ENCODE results near the gene SEC14L1.
"Not testable (repeated sequence)": the region's sequence is repeated elsewhere in the genome, so short reads cannot be mapped to it uniquely, and the experiment has no call there.

The SEC14L1 gene

DNA sequence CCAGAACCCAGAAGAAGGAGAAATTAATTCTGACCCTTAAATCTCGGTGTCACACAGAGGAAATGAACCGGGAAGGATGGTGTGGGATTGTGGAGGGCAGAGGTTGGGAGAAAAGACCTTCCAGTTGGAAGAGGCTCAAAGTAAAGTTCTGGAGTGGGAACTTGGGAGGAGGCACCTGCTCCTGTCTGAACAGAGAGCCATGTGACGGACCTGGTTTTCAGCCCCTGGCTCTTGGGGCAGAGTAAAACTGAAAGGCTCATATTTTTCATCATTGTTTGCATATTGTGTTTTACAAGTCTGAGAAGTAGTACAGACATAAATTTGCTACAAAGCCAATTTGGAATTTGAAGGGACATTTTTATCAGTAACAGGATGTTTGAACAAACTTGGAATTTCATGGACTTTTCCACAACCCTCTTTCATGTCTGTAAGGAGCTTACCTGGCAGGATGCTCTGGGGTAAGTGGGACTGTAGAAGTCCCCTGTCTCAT is 24.4 kb upstream of the SEC14L1 start:
- DNase-seq (ENCODE audit: low read depth), result no peak

DNA sequence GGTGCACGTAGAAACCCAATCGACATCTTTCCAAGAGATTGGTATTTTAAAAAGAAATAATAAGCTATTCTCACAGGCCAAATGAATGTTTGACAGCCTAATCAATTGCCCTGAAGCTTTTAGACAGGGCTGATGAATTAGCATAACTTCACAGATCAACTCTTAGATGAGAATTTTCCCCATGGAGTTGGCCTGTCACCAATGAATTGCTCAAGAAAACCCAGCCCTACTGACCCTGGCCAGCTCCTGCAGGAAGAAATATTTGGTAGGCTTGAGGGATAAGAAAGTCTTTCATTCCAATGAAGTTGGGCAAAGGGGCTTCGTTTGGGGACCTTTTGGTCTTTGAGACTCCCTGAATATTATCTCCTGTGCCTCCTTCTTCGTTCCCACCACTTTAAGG is 23.4 kb upstream of the SEC14L1 start:
- no peak for DNase-seq (ENCODE audit: low read depth)

DNA sequence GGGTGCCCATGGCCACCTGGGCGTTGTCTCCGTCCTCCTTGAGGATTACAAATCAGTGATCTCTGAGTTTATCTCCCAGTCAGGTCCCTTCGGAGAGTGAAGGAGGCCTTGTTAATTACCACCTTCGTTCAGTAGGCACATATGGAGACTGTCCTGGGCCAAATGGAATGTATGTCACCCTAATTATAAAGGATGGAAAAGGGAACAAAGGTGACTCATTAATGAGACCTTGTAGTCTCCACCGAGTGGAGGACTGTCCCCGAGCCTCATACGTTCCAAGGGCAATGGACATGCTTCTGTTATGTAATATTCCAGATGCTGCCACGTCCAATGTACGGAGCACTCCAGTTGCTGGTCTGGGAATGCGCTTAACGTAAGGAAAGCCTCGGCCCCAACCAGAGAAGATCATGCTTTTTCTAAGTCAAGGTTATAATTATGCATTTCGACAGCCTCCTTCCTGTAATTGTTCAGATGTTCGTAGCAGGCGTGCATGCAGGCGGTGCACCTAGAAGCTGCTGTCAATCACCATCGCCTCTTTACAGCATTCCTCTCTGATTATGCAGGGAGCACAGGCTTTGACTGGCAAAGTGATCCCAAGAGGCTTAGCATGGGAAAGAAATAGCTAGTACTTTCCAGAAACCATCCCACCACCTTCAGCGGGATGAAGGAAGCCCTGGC is 22.4 kb upstream of the SEC14L1 start:
- no peak for DNase-seq (ENCODE audit: low read depth)

DNA sequence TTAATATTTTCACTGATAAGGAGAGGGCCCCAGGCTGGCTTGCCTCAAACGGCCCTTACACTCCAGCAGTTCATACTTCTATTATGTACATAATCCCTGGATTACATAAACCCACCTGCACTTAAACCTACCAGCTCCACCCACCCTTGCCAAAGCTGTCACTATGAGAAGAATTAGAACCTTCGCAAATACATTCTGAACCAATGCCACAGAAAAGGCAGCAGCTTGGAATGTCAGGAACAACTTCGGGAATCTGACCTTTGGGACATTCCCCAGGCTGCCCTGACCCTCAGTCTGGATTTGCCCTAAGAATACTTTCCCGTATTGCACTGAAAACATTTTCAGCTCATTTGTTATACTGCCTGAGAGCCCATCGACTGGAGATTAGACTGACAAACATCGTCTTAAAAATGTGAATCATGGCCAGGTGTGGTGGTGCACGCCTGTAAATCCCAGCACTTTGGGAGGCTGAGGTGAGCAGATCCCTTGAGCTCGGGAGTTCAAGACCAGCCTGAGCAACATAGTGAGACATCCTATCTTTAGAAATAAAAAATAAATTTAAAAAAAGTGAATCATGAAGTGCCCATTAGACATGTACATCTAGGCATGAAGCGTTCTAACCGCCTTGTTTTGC is 21.0 kb upstream of the SEC14L1 start:
- DNase-seq (ENCODE audit: low read depth), result no peak

DNA sequence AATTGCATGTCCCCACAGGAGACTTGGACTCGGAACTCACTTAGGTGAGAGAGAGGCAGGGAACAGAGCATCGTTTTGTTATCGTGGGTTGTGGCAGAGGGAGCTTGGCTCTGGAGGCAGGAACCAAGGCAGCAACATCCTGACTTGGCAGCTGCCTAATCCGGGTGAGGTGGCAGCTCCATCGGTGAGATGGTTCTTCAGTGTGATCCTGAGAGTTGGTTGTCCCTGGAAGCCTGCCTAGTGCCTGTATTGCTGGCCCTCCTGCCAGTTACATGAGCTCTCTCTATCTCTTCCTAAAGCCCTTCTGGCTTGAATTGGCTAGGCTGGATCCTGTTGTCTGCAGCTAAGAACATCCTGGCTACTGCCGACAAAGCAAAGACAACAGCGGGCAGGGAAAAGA is 19.9 kb upstream of the SEC14L1 start:
- no peak for DNase-seq (ENCODE audit: low read depth)

DNA sequence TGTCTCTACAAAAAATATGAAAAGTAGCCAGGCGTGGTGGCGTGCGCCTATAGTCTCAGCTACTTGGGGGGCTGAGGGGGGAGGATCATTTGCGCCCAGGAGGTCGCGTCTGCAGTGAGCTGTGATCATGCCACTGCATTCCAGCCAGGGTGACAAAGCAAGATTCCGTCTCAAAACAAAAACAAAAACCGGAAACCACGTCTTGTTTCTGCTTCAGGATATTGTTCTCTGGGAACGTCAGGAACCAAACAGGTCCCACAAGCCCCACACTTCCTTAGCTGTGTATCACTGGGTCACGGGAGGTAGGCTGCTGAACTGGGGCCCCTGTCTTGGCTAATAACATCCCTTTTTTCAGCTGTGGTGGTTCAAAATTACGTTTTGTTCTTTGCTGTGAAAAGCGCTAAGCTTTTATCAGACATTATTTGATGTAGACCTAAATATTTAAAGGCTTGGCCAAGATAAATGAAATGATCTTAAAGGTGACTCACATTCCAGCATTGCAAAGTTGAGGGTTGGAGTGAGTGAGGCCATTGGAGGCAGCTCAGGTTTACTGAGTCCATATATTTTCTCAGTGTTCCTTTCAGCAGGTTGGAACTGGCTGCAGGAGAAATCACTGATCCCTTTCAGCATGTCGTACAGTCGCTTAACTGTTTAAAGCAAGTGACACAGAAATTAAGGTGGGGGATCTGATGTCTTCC is 16.4 kb upstream of the SEC14L1 start:
- peak; percentile 78 for DNase-seq (ENCODE audit: low read depth)

DNA sequence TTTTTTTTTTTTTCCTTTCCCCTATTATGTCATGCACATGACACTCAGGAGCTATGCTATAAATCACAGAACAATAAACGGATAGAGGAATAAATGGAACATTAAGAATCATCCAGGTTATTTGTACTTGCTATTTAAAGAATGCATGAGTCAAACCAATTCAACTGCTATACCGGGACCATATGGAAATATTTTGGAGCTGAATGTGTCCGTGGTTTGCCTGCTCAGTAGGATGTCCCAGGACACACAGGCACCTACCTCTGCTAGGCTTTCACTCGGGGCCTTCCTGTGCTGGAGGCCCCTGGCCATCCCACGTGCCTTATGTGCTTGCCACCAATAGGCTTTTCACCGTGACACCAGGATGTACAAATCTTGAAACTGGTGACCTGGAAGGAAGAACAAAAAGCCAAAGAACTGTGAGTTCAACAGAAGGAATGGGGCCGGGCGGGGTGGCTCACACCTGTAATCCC is 15.3 kb upstream of the SEC14L1 start:
- peak; percentile 96 for DNase-seq (ENCODE audit: low read depth)

DNA sequence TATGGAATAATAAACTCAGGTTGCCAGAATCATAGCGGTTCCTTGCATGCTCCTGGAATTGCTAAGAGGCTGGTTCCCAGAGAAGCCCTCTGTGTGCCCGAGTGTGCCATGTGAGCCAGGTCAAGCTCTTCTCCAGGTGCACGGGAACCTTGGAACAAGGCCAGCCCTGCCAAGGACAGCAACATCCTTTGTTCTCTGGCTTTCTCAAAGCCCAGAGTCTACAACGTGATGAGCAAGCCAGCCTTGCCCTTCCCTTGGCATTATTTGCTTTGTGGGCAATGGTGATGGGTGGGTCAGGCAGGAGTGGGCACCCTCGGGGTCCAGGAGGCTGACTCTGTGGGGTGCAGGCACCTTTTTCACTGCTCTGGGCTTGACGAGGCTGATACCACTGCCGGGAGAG is 14.2 kb upstream of the SEC14L1 start:
- DNase-seq (ENCODE audit: low read depth), result no peak

DNA sequence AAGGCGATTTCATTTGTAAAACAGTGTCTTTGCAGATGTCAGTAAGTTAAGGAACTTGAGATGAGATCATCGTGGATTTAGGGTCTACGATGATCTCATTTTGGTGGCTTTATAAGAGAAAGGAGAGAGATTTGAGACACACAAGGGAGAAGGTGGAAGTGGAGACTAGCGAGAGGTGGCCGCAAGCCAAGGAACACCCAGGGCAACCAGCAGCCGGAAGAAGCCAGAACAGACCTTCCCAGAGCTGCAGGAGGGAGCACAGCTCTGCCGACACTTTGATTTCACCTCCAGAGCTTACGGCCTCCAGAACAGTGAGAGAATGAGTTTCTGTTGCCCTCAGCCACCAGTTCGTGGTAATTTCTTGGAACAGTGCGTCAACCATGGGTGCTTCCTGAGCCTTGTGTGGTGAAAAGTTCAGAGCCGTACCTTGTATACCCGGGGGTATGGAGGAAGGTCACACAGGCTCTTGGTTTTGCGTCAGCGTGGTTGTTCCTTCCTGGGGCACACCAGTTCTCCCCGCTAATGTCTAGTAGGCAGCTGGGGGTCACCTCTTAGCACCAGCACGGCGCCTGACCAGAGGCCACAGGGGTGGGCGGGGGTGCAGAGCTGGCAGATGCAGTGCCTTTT is 12.9 kb upstream of the SEC14L1 start:
- no peak for DNase-seq (ENCODE audit: low read depth)

DNA sequence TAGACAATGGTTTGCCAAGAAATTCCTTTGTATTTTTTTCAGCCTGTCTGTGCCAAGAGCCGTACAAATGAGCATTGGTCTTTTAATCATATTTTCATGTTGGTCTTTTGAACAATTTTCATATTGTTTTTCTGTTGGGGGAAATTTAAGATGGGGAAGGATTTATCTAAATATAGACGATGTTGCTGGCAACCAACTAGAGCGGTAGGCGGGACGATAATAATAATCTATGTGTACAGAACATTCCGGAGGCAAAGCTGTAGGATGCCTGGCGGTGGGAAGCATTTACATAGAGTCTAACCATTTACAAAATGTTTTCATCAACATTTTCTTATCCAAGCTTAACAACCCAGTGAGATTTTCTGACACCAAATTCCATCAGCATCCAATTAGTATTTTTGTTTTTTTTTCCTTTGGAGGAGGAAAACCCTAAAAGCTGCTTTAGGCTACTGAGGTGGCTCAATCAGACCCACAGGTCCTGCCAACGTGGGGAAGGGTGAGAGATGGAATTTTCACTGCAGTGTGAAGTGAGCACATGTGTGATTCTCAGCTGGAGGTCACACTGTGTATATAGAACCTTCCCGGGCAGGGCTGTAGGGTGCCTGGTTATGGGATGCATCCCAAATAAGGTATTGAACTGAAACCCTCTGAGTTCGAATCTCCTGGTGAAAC is 11.7 kb upstream of the SEC14L1 start:
- no peak for DNase-seq (ENCODE audit: low read depth)

DNA sequence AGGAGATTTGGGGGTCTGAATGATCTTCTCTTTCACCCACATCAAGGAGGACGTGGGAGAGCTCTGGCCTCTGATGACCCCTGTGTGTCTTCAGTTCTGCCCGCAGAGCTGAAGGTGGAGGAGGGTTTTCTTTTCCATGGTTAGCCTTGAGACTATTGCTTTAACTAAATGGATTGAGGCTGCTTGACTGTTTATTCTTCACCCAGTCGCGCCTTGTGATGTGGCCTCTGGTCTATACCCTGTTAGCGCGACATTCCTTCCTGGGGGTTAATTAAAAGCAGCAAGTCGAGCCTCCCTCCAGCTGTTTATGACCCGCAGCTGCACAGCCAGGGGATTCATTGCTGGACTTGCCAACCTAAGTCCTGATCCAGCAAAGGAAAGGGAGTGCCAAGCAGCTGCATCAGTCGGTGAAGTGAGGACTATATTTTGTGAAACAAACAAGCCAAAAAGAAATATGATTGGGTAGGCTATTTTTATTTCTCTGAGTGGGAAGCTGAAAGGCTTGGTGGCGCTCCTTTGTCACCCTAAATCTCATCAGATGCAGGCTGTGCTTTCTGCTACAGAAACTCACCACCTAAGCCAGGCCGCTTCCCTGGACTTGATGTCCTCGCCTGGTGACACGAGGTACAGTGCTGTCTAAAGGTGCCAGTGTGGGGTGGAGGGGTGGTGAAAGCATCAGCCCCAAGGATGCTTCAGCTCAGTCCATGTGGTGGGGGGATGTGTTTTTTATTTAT is 11.0 kb upstream of the SEC14L1 start:
- no peak for DNase-seq (ENCODE audit: low read depth)

DNA sequence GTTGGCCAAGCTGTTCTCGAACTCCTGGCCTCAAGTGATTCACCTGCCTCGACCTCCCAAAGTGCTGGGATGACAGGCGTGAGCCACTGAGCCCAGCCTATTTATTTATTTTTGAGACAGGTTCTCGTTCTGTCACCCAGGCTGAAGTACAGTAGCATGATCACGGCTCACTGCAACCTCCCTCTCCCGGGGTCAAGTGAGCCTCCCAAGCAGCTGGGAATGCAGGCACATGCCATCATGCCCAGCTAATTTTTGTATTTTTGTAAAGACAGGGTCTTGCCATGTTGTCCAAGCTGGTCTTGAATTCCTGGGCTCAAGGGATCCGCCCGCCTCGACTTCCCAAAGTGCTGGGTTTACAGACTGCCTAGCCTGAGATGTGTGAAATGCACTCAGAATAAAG is 10.2 kb upstream of the SEC14L1 start:
- DNase-seq (ENCODE audit: low read depth), result no peak

DNA sequence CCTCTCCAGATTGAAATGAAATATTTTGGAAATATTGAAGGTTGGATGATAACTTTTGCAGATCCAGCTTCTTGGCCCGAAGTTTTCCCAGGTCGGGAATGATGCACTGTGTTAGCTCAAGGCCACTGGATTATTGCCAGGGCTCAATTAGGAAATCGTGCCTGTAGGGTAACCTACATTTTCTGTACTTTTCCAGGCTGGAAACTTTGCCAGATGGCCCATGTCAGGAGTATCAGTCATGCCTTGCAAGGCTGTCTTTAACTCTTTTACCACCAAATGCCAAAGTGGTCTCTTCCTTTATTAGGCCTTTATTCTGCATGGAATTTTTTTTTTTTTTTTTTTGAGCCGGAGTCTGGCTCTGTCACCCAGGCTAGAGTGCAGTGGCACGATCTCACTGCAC is 8.9 kb upstream of the SEC14L1 start:
- no peak for DNase-seq (ENCODE audit: low read depth)

DNA sequence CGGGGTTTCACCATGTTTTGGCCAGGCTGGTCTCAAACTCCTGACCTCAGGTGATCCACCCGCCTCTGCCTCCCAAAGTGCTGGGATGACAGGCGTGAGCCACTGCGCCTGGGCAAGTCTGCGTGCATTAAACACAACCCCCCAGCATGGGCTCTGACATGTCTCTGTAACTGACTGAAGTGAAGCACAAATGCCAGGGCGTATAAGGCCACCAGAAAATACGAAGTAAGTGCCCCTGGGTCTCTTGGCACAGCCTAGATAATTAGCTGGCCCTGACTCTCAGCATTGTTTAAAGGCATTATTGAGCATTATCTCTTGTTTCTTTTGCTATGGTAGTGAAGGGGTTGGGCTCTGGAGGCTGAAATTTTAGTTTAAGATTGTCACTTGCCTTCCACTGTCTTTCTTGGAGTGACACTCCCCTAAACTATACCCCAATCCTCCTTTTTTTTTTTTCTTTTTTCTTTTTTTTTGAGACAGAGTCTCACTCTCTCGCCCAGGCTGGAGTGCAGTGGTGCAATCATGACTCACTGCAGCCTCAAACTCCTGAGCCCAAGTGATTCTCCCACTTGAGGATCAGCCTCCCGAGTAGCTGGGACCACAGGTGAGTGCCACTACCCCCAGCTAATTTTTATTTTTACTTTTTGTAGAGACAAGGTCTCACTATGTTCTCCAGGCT is 8.2 kb upstream of the SEC14L1 start:
- DNase-seq (ENCODE audit: low read depth), result no peak

DNA sequence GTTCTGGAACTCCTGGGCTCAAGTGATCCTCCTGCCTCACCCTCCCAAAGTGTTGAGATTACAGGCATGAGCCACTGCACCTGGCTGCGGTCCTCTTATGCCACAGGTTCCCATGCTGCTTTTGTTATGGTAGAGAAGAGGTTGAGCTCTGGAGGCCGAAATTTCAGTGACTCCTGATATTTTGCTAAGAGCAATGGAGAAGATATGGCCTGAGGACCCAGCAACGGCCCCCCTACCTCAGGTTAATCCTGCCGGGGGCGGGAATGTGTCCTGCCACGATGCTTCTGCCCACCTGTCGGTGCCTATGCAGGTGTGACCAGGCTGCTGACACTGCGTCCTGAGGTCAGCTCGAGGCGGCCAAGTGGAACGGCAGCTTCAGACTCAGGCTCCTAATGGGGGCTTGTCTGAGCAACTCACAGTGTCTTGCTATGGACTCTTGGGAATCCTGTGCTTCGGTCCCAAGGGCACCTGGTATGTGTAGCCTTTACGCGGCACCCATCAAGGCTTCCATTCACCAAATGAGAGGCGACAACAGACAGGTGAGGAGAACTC is 7.6 kb upstream of the SEC14L1 start:
- no peak for DNase-seq (ENCODE audit: low read depth)

DNA sequence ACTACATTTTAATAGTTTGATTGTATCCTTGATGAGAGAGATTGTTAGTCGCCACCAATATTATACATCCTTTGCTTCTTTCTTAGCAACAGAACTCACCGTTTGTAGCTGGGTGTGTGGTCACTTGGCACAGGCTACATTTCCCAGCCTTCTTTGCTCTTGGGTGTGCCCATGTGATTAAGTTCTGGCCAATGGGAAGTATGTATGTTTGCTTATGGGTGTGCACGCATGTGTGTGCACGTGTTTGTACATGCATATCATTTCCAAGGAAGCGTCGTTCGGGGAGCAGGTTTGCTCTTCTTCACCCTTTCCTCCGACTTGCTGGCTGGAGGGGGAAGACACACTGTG is 4.4 kb upstream of the SEC14L1 start:
- DNase-seq (ENCODE audit: low read depth), result no peak

DNA sequence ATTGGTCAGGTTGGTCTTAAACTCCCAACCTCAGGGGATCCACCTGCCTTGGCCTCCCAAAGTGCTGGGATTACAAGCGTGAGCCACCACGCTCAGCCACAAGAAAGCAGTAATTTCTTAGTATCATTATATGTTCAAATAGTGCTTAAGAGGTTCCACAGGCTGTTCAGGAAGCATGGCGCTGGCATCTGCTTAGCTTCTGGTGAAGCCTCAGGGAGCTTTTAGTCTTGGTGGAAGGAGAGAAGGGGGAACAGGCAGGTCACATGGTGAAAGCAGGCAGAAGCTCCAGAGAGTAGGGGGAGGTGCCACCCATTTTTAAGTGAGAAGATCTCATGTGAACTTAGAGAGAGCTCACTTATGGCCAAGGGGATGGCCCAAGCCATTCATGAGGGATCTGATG is 3.7 kb upstream of the SEC14L1 start:
- no peak for DNase-seq (ENCODE audit: low read depth)

DNA sequence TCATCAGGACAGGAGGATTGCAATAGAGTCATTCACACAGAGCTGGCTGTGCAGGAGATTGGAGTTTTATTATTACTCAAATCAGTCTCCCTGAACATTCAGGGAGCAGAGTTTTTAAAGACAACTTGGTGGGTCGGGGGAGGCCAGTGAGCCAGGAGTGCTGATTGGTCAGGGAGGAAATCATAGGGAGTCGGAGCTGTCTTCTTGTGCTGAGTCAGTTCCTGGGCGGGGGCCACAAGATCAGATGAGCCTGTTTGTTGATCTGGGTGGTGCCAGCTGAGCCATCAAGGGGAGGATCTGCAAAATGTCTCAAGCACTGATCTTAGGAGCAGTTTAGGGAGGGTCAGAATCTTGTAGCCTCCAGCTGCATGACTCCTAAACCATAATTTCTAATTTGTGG is 2.9 kb upstream of the SEC14L1 start:
- DNase-seq (ENCODE audit: low read depth), result not testable (repeated sequence)

DNA sequence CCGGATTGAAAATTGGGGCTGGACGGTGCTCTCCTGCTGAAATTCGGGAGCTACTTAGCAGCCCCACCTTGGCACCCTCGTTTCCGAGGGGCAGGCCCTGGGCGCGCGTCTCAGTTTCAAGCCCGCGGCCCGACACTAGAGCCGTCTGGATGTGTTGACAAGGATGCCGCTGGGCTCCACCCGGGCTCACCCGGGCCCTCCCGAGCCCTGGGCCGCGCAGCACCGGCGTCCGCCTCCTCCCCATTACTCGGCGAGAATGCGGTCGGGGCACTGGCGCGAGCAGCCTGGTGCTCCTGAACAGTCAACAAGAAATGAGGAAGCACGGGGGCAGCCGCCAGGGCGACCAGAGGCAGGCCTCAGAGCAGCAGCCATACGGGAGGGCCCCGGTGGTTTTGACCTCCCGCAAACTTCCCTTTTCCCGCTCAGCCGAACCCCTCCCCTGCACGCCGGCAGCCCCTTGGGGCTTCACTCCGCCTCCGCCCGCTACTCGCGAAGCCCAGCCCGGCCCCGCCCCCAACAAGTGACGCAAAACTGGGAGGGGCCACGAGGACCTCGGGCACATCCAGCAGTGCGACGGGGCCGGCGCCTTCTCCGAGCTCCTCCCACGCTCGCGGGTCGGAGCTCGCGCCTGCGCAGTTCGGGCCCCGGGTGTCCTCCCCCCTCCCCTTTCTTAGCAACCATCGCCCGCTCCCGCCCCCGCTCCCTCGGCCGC is 447 bp upstream of the SEC14L1 start:
- peak; percentile 84 for DNase-seq (ENCODE audit: low read depth)

DNA sequence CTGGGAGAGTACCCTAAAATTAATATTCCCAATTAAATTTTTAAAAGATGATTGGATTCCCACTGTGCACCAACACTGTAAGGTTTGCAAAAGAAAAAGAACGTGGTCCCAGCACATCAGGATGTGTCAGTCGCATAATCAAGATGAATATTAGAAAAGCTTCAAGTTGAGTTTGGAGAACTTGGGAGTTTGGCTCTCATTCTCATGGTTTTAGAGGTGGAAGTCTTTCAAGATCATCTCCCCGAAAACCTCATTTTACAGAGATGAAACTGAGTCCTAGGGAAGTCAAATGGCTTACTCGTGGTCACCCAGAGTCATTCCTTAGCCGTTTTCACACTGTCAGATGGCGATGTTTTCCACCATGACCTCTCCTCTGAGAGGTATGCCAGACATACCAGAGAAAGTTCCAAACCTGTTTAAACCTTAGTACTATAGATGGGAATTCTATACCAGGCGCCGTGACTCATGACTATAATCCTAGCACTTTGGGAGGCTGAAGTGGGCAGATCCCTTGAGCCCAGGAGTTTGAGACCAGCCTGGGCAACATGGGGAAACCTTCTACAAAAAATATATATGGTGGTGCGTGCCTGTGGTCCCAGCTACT is 1.2 kb downstream of the SEC14L1 start:
- DNase-seq (ENCODE audit: low read depth), result no peak
